H4 (cell line): ENCODE measurements around the gene FGR. TPM values are rescaled to one million over a fixed set of nuclear protein-coding genes. Genes with fewer than 3 reads are reported as not detected.

Experiments used
- DNase-seq: peaks from one replicate; pipeline ENCODE4 v3.0.0-alpha.2; 2015; ENCODE audit warnings: low spot score
- total RNA-seq: library from RNA; depleted of rRNA; stranded (reverse); fragments of >200 nt; shearing (Covaris generic); gene quantifications from 2 replicates; pipeline ENCODE4 v1.2.3, GENCODE V29; 2014

FGR gene
- total RNA-seq, 1 experiment from 2014 or later: not detected

GRCh38 chr1:27601321-27601770 lies 33.6 kb downstream of the FGR start:
- DNase-seq: no peak

GRCh38 chr1:27600498-27601175 lies 34.3 kb downstream of the FGR start:
- no peak for DNase-seq

GRCh38 chr1:27599605-27600497 lies 35.1 kb downstream of the FGR start:
- no peak for DNase-seq

- DNase-seq: peak; percentile 72
These were observed 36.0 kb downstream of the FGR start for GRCh38 chr1:27598902-27599528.

- DNase-seq: no peak
These were observed 36.7 kb downstream of the FGR start for GRCh38 chr1:27598295-27598687.

GRCh38 chr1:27597516-27598294 lies 37.3 kb downstream of the FGR start:
- DNase-seq: no peak

- DNase-seq: no peak
These were observed 38.0 kb downstream of the FGR start for GRCh38 chr1:27596986-27597385.

- DNase-seq: no peak
These were observed 38.7 kb downstream of the FGR start for GRCh38 chr1:27596261-27596660.

GRCh38 chr1:27595597-27595996 lies 39.4 kb downstream of the FGR start:
- DNase-seq: no peak

- no peak for DNase-seq
These were observed 40.1 kb downstream of the FGR start for GRCh38 chr1:27594564-27595510.

GRCh38 chr1:27593678-27594563 lies 41.1 kb downstream of the FGR start:
- DNase-seq: no peak

- no peak for DNase-seq
These were observed 41.9 kb downstream of the FGR start for GRCh38 chr1:27592931-27593677.

- DNase-seq: no peak
These were observed 42.6 kb downstream of the FGR start for GRCh38 chr1:27592232-27592930.

- no peak for DNase-seq
These were observed 43.4 kb downstream of the FGR start for GRCh38 chr1:27591622-27592021.

GRCh38 chr1:27590917-27591508 lies 44.0 kb downstream of the FGR start:
- no peak for DNase-seq

GRCh38 chr1:27589841-27590426 lies 45.1 kb downstream of the FGR start:
- peak; percentile 36 for DNase-seq

- no peak for DNase-seq
These were observed 45.5 kb downstream of the FGR start for GRCh38 chr1:27589441-27589840.
